Stimulated activated naive CD8-positive, alpha-beta T cell treated with anti-CD3 and anti-CD28 coated beads, Interleukin-15, amount 100 ng/mL, for 72 hours (primary cell): ENCODE results near the gene GCFC2.
"Not testable (repeated sequence)": the region's sequence is repeated elsewhere in the genome, so short reads cannot be mapped to it uniquely, and the experiment has no call there.

Source experiments
- ATAC-seq: fragments of 150-1000 bp; cut with Tn5 transposase; 2 replicates; pipeline ENCODE4 v1.10.0; 2021; ENCODE audit warnings: mild to moderate bottlenecking, moderate library complexity
- DNase-seq, 2 donors: peaks; one replicate each; pipeline ENCODE4 v3.0.0; 2021 to 2022
- H3K27ac Mint-ChIP-seq, 2 donors: one replicate each; pipeline ENCODE4 v1.8.0; 2022; ENCODE audit warnings: mild to moderate bottlenecking in 2 of 2, mixed read lengths in 2 of 2, moderate library complexity in 2 of 2
- H3K27me3 Mint-ChIP-seq: one replicate; pipeline ENCODE4 v1.8.0; 2022; ENCODE audit warnings: mixed read lengths
- H3K4me1 Mint-ChIP-seq: one replicate; pipeline ENCODE4 v1.8.0; 2022; ENCODE audit warnings: mild to moderate bottlenecking, mixed read lengths
- H3K4me3 Mint-ChIP-seq, 2 donors: one replicate each; pipeline ENCODE4 v1.8.0; 2022; ENCODE audit warnings: mild to moderate bottlenecking in 2 of 2, mixed read lengths in 2 of 2, moderate library complexity in 1 of 2
- H3K9me3 Mint-ChIP-seq, 2 donors: one replicate each; pipeline ENCODE4 v1.8.0; 2022; ENCODE audit warnings: mixed read lengths in 2 of 2

GCFC2 gene

GRCh38 chr2:75705921-75706320, 4.8 kb downstream of the GCFC2 start:
- Mint-ChIP-seq H3K27ac (peak overlapping the region in 1 of 2 donors; percentile 38), H3K9me3 (no peaks in the 10 kb centered on the region), H3K27me3 (no peaks in the 10 kb centered on the region), H3K4me3 (no peak overlapping the region), H3K4me1 (peaks cover 12% of the 10 kb centered on the region)
- ATAC-seq (no peak), DNase-seq (no peak)

GRCh38 chr2:75703589-75704287, 7.0 kb downstream of the GCFC2 start:
- no peaks in the 10 kb centered on the region for H3K27me3 Mint-ChIP-seq
- DNase-seq (no peak), ATAC-seq (no peak)
- H3K27ac Mint-ChIP-seq: no peak overlapping the region
- no peaks in the 10 kb centered on the region for H3K9me3 Mint-ChIP-seq
- peaks cover 4% of the 10 kb centered on the region for H3K4me1 Mint-ChIP-seq
- H3K4me3 Mint-ChIP-seq: no peak overlapping the region

- no peak for ATAC-seq
- H3K27ac Mint-ChIP-seq: peak overlapping the region in 1 of 2 donors; percentile 5
Measured at GRCh38 chr2:75702593-75702992, 8.1 kb downstream of the GCFC2 start.

GRCh38 chr2:75698918-75699317, 11.8 kb downstream of the GCFC2 start:
- DNase-seq (no peak), ATAC-seq (no peak)
- H3K4me3 Mint-ChIP-seq: no peak overlapping the region
- no peaks in the 10 kb centered on the region for H3K9me3 Mint-ChIP-seq
- no peaks in the 10 kb centered on the region for H3K27me3 Mint-ChIP-seq
- no peak overlapping the region for H3K27ac Mint-ChIP-seq
- no peaks in the 10 kb centered on the region for H3K4me1 Mint-ChIP-seq

More at GRCh38 chr2:75702593-75702992, 8.1 kb downstream of the GCFC2 start:
- H3K4me3 Mint-ChIP-seq: no peak overlapping the region
- no peaks in the 10 kb centered on the region for H3K4me1 Mint-ChIP-seq
- H3K27me3 Mint-ChIP-seq: no peaks in the 10 kb centered on the region
- no peak for DNase-seq
- no peaks in the 10 kb centered on the region for H3K9me3 Mint-ChIP-seq

- ATAC-seq (no peak), DNase-seq (no peak)
- H3K27me3 Mint-ChIP-seq: no peaks in the 10 kb centered on the region
- peaks cover 5% of the 10 kb centered on the region for H3K4me1 Mint-ChIP-seq
- H3K4me3 Mint-ChIP-seq: no peak overlapping the region
- peak overlapping the region in 1 of 2 donors; percentile 31 for H3K27ac Mint-ChIP-seq
- H3K9me3 Mint-ChIP-seq: no peaks in the 10 kb centered on the region
Measured at GRCh38 chr2:75688196-75688595, 22.5 kb downstream of the GCFC2 start.

GRCh38 chr2:75683430-75683829, 27.3 kb downstream of the GCFC2 start:
- not testable (repeated sequence) for H3K27me3 Mint-ChIP-seq, H3K9me3 Mint-ChIP-seq, H3K4me3 Mint-ChIP-seq, ATAC-seq, DNase-seq, H3K4me1 Mint-ChIP-seq
- H3K27ac Mint-ChIP-seq: peak overlapping the region in 1 of 2 donors; percentile 34

GRCh38 chr2:75680402-75680801, 30.3 kb downstream of the GCFC2 start:
- Mint-ChIP-seq H3K9me3 (no peaks in the 10 kb centered on the region), H3K27ac (no peak overlapping the region), H3K4me3 (no peak overlapping the region), H3K27me3 (no peaks in the 10 kb centered on the region), H3K4me1 (peaks cover 5% of the 10 kb centered on the region)
- DNase-seq (no peak), ATAC-seq (no peak)

- H3K4me1 Mint-ChIP-seq: peaks cover 5% of the 10 kb centered on the region
- no peak overlapping the region for H3K4me3 Mint-ChIP-seq
- no peaks in the 10 kb centered on the region for H3K9me3 Mint-ChIP-seq
- no peaks in the 10 kb centered on the region for H3K27me3 Mint-ChIP-seq
- DNase-seq (no peak), ATAC-seq (no peak)
- H3K27ac Mint-ChIP-seq: no peak overlapping the region
Measured at GRCh38 chr2:75679556-75679955, 31.2 kb downstream of the GCFC2 start.

GRCh38 chr2:75676464-75676863, 34.3 kb downstream of the GCFC2 start:
- Mint-ChIP-seq H3K27me3 (no peaks in the 10 kb centered on the region), H3K27ac (peak overlapping the region in 1 of 2 donors; percentile 11), H3K9me3 (no peaks in the 10 kb centered on the region), H3K4me3 (no peak overlapping the region), H3K4me1 (no peaks in the 10 kb centered on the region)
- DNase-seq (no peak), ATAC-seq (no peak)

- Mint-ChIP-seq H3K27me3 (no peaks in the 10 kb centered on the region), H3K4me3 (no peak overlapping the region), H3K27ac (no peak overlapping the region), H3K9me3 (no peaks in the 10 kb centered on the region), H3K4me1 (no peaks in the 10 kb centered on the region)
- DNase-seq (no peak), ATAC-seq (no peak)
Measured at GRCh38 chr2:75675908-75676307, 34.8 kb downstream of the GCFC2 start.

GRCh38 chr2:75675423-75675822, 35.3 kb downstream of the GCFC2 start:
- not testable (repeated sequence) for ATAC-seq, H3K4me3 Mint-ChIP-seq, H3K9me3 Mint-ChIP-seq, H3K27me3 Mint-ChIP-seq, DNase-seq, H3K27ac Mint-ChIP-seq, H3K4me1 Mint-ChIP-seq

- Mint-ChIP-seq H3K4me1 (no peaks in the 10 kb centered on the region), H3K4me3 (no peak overlapping the region), H3K27ac (no peak overlapping the region), H3K9me3 (no peaks in the 10 kb centered on the region), H3K27me3 (no peaks in the 10 kb centered on the region)
- DNase-seq (no peak), ATAC-seq (no peak)
Measured at GRCh38 chr2:75667884-75668283, 42.8 kb downstream of the GCFC2 start.

GRCh38 chr2:75666911-75667310, 43.8 kb downstream of the GCFC2 start:
- Mint-ChIP-seq H3K4me1 (no peaks in the 10 kb centered on the region), H3K27ac (peak overlapping the region in 1 of 2 donors; percentile 89), H3K4me3 (no peak overlapping the region), H3K27me3 (no peaks in the 10 kb centered on the region), H3K9me3 (no peaks in the 10 kb centered on the region)
- no peak for ATAC-seq
- DNase-seq: no peak

GRCh38 chr2:75657798-75658197, 52.9 kb downstream of the GCFC2 start:
- H3K27ac Mint-ChIP-seq: peak overlapping the region in 1 of 2 donors; percentile 6
- H3K27me3 Mint-ChIP-seq: no peaks in the 10 kb centered on the region
- peaks cover 6% of the 10 kb centered on the region for H3K4me1 Mint-ChIP-seq
- peaks cover 12 to 28% of the 10 kb centered on the region in 2 donors for H3K9me3 Mint-ChIP-seq
- ATAC-seq (no peak), DNase-seq (no peak)
- no peak overlapping the region for H3K4me3 Mint-ChIP-seq

GRCh38 chr2:75656563-75656962, 54.2 kb downstream of the GCFC2 start:
- no peak for ATAC-seq
- DNase-seq: no peak
- Mint-ChIP-seq H3K27ac (no peak overlapping the region), H3K4me3 (no peak overlapping the region), H3K27me3 (no peaks in the 10 kb centered on the region), H3K4me1 (peaks cover 6% of the 10 kb centered on the region), H3K9me3 (peaks cover 12 to 28% of the 10 kb centered on the region in 2 donors)

- Mint-ChIP-seq H3K4me3 (no peak overlapping the region), H3K9me3 (peaks cover 12 to 28% of the 10 kb centered on the region in 2 donors), H3K27ac (no peak overlapping the region), H3K4me1 (peaks cover 6% of the 10 kb centered on the region), H3K27me3 (no peaks in the 10 kb centered on the region)
- DNase-seq (no peak), ATAC-seq (no peak)
Measured at GRCh38 chr2:75655861-75656260, 54.9 kb downstream of the GCFC2 start.

- Mint-ChIP-seq H3K4me1 (peaks cover 17% of the 10 kb centered on the region), H3K27ac (no peak overlapping the region), H3K4me3 (no peak overlapping the region), H3K27me3 (no peaks in the 10 kb centered on the region), H3K9me3 (peaks cover 4 to 14% of the 10 kb centered on the region in 2 donors)
- DNase-seq (no peak), ATAC-seq (no peak)
Measured at GRCh38 chr2:75654012-75654411, 56.7 kb downstream of the GCFC2 start.
